OCI-LY3 (cell line): Measurements from ENCODE around the gene PEX10.

Experiments used
- H2AFZ ChIP-seq: fragments of 200-600, 300-600 bp; shearing (Covaris generic); 2 replicates; pipeline ENCODE4 v1.6.0; 2014; ENCODE audit warnings: antibody characterized with exemption, low read depth, low read length
- H3K27ac ChIP-seq: fragments of 200-600, 300-600 bp; sonication (generic); 2 replicates; pipeline ENCODE4 v1.5.1; 2014; ENCODE audit warnings: mild to moderate bottlenecking, low read length, moderate library complexity, mixed read lengths
- H3K27me3 ChIP-seq: fragments of 200-600, 300-600 bp; sonication (generic); 2 replicates; pipeline ENCODE4 v1.6.1; 2014; ENCODE audit warnings: low read depth, low read length, mixed read lengths
- H3K36me3 ChIP-seq: fragments of 200-600, 300-600 bp; sonication (generic); replicated peaks from 2 replicates; pipeline ENCODE3; 2014; ENCODE audit warnings: low read depth, low read length, mixed read lengths
- H3K4me1 ChIP-seq: fragments of 300-600, 200-600 bp; sonication (generic); 2 replicates; pipeline ENCODE4 v1.6.1; 2014; ENCODE audit warnings: low read length, mixed read lengths
- H3K4me2 ChIP-seq: fragments of 200-600, 300-600 bp; sonication (generic); 2 replicates; pipeline ENCODE4 v1.6.1; 2014; ENCODE audit warnings: low read length, mixed read lengths
- H3K4me3 ChIP-seq: fragments of 300-600, 200-600 bp; sonication (generic); 2 replicates; pipeline ENCODE4 v1.5.1; 2014; ENCODE audit warnings: antibody characterized with exemption, mild to moderate bottlenecking, low read length, moderate library complexity
- H3K79me2 ChIP-seq: fragments of 300-600, 200-600 bp; shearing (Covaris generic); 2 replicates; pipeline ENCODE4 v1.6.1; 2014; ENCODE audit warnings: mild to moderate bottlenecking, low read length, mixed read lengths
- H3K9ac ChIP-seq: fragments of 300-600, 200-600 bp; shearing (Covaris generic); 2 replicates; pipeline ENCODE4 v1.6.0; 2014; ENCODE audit warnings: mild to moderate bottlenecking, low read length, moderate library complexity
- H3K9me3 ChIP-seq: fragments of 200-600, 300-600 bp; shearing (Covaris generic); 2 replicates; pipeline ENCODE4 v1.6.1; 2014; ENCODE audit warnings: low read length, mixed read lengths; ENCODE audit not compliant: insufficient read depth
- H4K20me1 ChIP-seq: fragments of 200-600, 300-600 bp; sonication (generic); 2 replicates; pipeline ENCODE4 v1.6.1; 2016; ENCODE audit warnings: low read length, mixed read lengths; ENCODE audit not compliant: insufficient read depth
- EZH2phosphoT487 ChIP-seq: fragments of 200-600 bp; shearing (Covaris generic); IDR thresholded peaks from 2 replicates; pipeline ENCODE4 v1.6.1; 2018; ENCODE audit warnings: antibody characterized with exemption, mixed run types, low read depth
- TF ChIP-seq, protein P1 (sequence below): fragments of 200-600, 300-600 bp; sonication (generic); IDR thresholded peaks from 2 replicates; pipeline ENCODE4 v1.5.1; 2014; ENCODE audit warnings: antibody characterized with exemption, low read length, low read depth

Gene PEX10

GRCh38 chr1:2438038-2438437 is 25.7 kb upstream of the PEX10 start:
- H2AFZ ChIP-seq: no peak overlapping the region
- H3K4me1 ChIP-seq: peaks cover 15% of the 10 kb centered on the region
- no peaks in the 10 kb centered on the region for H3K9me3 ChIP-seq
- no peaks in the 10 kb centered on the region for H3K27me3 ChIP-seq
- no peak overlapping the region for H3K4me3 ChIP-seq
- TF ChIP-seq EZH2phosphoT487: no peak
- TF ChIP-seq, protein P1, sequence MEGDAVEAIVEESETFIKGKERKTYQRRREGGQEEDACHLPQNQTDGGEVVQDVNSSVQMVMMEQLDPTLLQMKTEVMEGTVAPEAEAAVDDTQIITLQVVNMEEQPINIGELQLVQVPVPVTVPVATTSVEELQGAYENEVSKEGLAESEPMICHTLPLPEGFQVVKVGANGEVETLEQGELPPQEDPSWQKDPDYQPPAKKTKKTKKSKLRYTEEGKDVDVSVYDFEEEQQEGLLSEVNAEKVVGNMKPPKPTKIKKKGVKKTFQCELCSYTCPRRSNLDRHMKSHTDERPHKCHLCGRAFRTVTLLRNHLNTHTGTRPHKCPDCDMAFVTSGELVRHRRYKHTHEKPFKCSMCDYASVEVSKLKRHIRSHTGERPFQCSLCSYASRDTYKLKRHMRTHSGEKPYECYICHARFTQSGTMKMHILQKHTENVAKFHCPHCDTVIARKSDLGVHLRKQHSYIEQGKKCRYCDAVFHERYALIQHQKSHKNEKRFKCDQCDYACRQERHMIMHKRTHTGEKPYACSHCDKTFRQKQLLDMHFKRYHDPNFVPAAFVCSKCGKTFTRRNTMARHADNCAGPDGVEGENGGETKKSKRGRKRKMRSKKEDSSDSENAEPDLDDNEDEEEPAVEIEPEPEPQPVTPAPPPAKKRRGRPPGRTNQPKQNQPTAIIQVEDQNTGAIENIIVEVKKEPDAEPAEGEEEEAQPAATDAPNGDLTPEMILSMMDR: no peak
- no peaks in the 10 kb centered on the region for H3K36me3 ChIP-seq
- H4K20me1 ChIP-seq: no peaks in the 10 kb centered on the region
- no peak overlapping the region for H3K4me2 ChIP-seq
- no peak overlapping the region for H3K9ac ChIP-seq
- H3K79me2 ChIP-seq: no peaks in the 10 kb centered on the region
- H3K27ac ChIP-seq: no peak overlapping the region

GRCh38 chr1:2437617-2438016 is 25.3 kb upstream of the PEX10 start:
- H2AFZ ChIP-seq: no peak overlapping the region
- H3K79me2 ChIP-seq: no peaks in the 10 kb centered on the region
- H3K27ac ChIP-seq: no peak overlapping the region
- no peaks in the 10 kb centered on the region for H3K36me3 ChIP-seq
- TF ChIP-seq, protein P1: no peak
- no peak for TF ChIP-seq EZH2phosphoT487
- no peak overlapping the region for H3K4me3 ChIP-seq
- no peaks in the 10 kb centered on the region for H4K20me1 ChIP-seq
- no peaks in the 10 kb centered on the region for H3K27me3 ChIP-seq
- no peaks in the 10 kb centered on the region for H3K9me3 ChIP-seq
- H3K4me2 ChIP-seq: no peak overlapping the region
- no peak overlapping the region for H3K9ac ChIP-seq
- H3K4me1 ChIP-seq: peaks cover 15% of the 10 kb centered on the region

DNA sequence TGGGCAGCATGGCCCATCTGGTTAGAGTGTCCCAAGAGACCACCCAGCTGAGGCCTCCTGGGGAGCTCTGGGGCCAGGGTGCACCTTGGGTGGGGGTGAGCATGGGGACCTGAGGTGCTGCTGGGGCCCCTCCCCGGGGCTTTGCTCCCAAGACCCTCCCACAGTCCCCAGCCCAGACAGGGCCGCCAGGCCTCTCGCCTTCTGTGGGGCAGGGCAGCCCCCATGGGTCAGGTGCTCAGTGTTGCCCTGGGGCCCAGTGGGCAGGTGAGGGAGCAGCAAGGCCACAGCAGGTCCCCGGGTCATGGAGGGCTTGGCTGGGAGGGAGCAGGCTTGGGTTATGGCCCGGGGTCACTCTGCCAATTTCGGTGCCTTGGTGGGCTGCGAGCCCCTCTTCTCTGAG is 24.5 kb upstream of the PEX10 start:
- Histone ChIP-seq H3K4me2 (no peak overlapping the region), H2AFZ (no peak overlapping the region), H3K27ac (no peak overlapping the region), H3K4me3 (no peak overlapping the region), H3K36me3 (no peaks in the 10 kb centered on the region), H3K9ac (no peak overlapping the region), H3K79me2 (no peaks in the 10 kb centered on the region), H3K27me3 (no peaks in the 10 kb centered on the region), H4K20me1 (no peaks in the 10 kb centered on the region), H3K4me1 (peaks cover 15% of the 10 kb centered on the region), H3K9me3 (no peaks in the 10 kb centered on the region)
- TF ChIP-seq, protein P1: no peak
- no peak for TF ChIP-seq EZH2phosphoT487

- no peak overlapping the region for H3K27ac ChIP-seq
- H3K79me2 ChIP-seq: no peaks in the 10 kb centered on the region
- no peak overlapping the region for H3K4me2 ChIP-seq
- H2AFZ ChIP-seq: no peak overlapping the region
- H3K9ac ChIP-seq: no peak overlapping the region
- no peak overlapping the region for H3K4me3 ChIP-seq
- TF ChIP-seq, protein P1: no peak
- TF ChIP-seq EZH2phosphoT487: no peak
- no peaks in the 10 kb centered on the region for H4K20me1 ChIP-seq
- no peaks in the 10 kb centered on the region for H3K9me3 ChIP-seq
- no peaks in the 10 kb centered on the region for H3K36me3 ChIP-seq
- no peaks in the 10 kb centered on the region for H3K27me3 ChIP-seq
- H3K4me1 ChIP-seq: peaks cover 15% of the 10 kb centered on the region
Measured at GRCh38 chr1:2435746-2436355, 23.5 kb upstream of the PEX10 start.
